ENCODE data around the gene KMT2B.

- TF ChIP-seq EZH2 (IDR thresholded peaks at IDR 0.05; ENCODE audit: borderline replicate concordance, low read length), result no peak
- TF ChIP-seq, protein P1, sequence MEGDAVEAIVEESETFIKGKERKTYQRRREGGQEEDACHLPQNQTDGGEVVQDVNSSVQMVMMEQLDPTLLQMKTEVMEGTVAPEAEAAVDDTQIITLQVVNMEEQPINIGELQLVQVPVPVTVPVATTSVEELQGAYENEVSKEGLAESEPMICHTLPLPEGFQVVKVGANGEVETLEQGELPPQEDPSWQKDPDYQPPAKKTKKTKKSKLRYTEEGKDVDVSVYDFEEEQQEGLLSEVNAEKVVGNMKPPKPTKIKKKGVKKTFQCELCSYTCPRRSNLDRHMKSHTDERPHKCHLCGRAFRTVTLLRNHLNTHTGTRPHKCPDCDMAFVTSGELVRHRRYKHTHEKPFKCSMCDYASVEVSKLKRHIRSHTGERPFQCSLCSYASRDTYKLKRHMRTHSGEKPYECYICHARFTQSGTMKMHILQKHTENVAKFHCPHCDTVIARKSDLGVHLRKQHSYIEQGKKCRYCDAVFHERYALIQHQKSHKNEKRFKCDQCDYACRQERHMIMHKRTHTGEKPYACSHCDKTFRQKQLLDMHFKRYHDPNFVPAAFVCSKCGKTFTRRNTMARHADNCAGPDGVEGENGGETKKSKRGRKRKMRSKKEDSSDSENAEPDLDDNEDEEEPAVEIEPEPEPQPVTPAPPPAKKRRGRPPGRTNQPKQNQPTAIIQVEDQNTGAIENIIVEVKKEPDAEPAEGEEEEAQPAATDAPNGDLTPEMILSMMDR (IDR thresholded peaks at IDR 0.05; ENCODE audit: low read length), result no peak
These were observed 47.1 kb upstream of the KMT2B start for GRCh38 chr19:35670686-35671085.

Data from OCI-LY1 (cell line).